T-helper 1 cell treated with Interleukin-12 subunit alpha and Interleukin-12 subunit beta and Interleukin-4 antibody, amounts not matched to agents 30 ng/mL and 1 ng/mL, for 36 hours (primary cell): ENCODE measurements around the gene TMEM132A. TPM values are rescaled to one million over a fixed set of nuclear protein-coding genes. Genes with fewer than 3 reads are reported as not detected.
"Not testable (repeated sequence)": the region's sequence is repeated elsewhere in the genome, so short reads cannot be mapped to it uniquely, and the experiment has no call there.

Experiments
- intact Hi-C: fragments of 100-400 bp; cut with micrococcal nuclease; formaldehyde crosslinking; loops from one replicate; pipeline ENCODE4 v1.15.1; 2024
- total RNA-seq: library from RNA; stranded (reverse); gene quantifications from 2 replicates; pipeline ENCODE4 v1.2.3, GENCODE V29; 2022

Gene TMEM132A
- total RNA-seq, 1 donor from 2014 or later: 1.0 TPM

DNA sequence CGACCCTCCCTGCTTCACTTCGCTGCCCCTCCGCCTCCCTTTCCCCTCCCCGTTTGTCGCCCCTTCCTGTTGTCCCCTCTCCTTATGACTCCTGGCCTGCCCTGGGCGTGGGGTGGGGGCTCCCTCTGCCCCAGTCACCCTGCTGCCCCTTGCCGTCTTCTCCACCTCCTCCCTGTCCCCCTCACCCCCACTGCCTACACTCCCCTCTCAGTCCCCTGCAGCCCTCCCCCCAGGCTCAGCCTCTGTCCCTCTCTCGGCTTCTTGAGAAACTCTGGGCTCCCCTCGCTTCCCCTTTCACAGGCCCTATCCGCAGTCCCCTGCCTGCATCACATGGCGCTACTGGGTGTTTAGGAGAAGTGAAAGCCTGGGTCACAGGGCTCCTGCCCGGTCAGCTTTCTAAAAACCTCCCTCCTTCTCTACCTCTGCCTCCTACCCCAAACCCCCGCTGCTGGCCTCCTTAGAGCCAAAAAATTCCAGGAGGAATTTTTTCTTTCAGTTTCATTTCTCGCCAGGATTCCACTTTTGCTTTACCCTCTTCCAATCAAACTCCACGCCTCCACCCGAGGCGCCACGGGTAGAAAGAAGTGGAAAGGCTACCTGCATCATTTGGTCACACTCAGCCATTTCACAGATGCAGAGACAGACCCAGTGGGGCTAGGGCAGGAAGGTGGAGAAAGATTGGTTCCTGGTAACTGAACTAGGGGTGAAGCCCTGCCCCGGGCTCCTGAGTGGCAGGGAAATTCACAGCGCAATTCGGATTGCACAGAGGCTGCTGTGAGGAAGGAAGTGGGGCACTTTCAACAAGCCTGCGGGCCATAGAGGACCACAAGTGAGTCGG lies 27.9 kb downstream of the TMEM132A start, which contains the start of gene SLC15A3:
Gene SLC15A3 (minus strand): TSS at position 273 of the 838 bp plus-strand sequence. CDS start 625 bp downstream, outside the sequence.
- intact Hi-C loops: loop anchor here (1.0 kb wide), 1 partner anchor 38 kb away; the partner anchor contains the start of gene TMEM109

DNA sequence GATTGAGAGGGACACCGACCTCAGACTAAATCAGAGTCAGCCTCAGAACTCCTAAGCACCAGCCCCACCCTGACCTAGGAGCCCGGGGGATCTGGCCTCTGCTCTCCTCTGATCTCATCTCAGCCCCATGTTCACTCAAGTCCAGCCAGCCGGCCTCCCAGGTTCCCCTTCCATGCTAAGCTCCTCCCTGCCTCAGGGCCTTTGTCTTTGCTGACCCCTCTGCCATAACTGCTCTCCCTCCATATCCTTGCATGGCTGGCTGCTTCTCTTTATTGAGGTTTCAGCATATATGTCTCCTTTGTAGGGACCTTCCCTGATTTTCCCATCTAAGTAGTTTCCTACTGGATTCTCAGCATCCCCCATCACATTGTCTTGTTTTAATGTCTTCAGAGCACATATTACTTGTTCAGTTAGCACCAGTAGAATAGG lies 28.5 kb downstream of the TMEM132A start:
- intact Hi-C loops: loop anchor here (1.0 kb wide), 1 partner anchor 38 kb away; the partner anchor contains the start of gene TMEM109

DNA sequence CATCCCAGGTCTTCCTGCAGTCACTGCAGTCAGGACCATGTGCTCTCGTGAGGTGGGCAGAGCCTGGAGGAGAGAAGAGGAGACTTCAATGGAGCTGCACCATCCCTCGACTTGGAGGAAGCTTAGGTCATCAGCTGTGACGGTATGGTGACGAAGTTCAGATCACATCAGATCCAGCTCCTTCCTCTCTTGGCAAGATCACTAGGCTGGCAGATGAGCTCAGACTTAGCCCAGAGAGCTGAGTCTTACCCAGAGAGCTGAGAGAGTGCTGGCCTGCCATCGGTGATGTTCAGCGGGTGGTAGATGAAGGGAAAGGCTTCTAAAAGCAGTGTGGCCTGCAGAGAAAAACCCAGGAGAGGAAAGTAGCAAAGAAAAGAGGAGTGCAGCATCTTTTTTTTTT lies 29.5 kb downstream of the TMEM132A start:
- intact Hi-C loops: no loop called here

DNA sequence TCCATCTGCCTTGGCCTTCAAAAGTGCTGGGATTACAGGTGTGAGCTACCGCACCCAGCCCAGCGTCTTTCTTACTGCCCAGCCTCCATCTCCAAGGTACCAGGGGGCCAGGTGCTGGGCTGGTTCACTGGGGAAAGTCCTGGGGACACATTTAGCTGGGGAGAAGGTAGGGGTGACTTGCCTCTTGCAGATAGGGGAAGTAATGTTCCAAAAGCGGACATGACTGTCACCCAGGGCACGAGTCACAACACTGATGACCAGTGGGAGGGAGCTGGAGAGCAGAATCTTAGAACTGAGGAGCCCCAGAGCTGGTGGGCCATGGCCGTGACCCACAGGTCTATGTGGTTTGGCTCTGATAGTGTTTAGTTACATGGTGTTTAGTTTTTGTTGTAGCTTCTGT lies 30.2 kb downstream of the TMEM132A start:
- intact Hi-C loops: no loop called here

DNA sequence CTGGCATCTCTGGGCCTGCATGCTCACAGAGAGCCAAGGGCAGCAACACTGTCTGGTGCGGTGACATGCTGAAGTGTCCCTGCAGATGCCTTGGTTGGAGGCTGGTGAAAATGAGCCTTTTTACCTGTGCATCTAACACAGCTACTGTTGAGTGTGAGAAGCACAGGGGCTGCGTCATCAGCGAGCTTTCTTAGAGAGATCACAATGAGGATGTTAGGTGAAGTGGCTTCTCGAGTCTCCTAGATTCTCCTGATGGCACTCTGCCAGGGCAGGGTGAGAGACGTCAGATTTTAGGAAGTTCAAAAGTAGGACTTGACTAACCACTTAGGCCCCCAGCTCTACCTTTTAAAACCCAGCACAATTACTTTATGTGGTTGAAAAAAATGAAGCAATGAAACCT lies 31.3 kb downstream of the TMEM132A start:
- intact Hi-C loops: no loop called here

DNA sequence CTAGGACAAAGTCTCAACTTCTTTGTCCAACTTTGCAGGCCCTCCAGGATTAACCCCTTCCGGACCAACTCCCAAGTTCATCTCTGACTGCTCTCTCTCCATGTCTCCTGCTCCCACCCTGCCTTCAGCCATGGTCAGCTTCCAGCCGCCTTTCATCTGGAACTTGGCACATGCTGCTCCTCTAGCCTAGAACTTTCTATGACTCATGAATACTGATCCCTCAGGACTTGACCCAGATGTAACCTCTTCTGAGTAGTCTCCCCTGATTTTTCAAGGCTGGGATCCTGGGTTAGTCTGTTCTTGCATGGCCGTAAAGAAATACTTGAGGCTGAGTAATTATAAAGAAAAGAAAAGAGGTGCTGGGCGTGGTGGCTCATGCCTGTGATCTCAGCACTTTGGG lies 32.9 kb downstream of the TMEM132A start:
- intact Hi-C loops: no loop called here

DNA sequence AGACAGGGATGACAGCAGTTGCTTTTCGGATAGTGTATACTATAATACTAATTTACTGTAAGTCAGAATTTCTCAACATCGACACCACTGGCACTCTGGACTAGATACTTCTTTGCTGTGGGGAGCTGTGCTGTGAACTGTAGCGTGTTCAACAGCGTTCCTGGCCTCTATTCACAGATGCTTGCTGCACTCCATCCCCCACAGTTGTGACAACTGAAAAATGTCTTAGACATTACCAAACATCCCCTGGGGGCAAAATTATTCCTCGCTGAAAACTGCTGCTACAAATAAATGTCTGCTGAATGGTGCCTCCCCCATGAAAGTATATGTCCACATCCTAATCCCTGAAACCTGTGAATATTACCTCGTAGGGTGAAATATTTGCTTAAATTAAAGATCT lies 35.2 kb downstream of the TMEM132A start:
- intact Hi-C loops: no loop called here

DNA sequence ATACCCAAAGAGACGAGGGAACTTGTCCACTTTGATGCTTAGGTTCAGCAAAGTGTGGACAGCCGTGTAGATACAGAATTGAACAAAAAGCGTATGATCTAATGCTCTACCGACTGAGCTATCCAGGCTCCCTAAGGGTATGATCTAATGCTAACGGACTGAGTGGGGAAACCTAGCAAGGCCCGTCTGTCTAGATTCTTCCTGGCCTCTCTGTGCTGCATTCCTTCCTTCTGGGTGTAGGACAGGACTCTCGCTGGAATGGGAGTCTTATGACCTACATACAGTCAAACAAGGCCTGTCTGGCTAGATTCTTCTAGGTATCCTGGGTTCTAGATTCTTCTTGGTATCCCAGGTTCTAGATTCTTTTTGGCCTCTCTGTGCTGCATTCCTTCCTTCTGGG lies 36.1 kb downstream of the TMEM132A start:
- intact Hi-C loops: no loop called here

DNA sequence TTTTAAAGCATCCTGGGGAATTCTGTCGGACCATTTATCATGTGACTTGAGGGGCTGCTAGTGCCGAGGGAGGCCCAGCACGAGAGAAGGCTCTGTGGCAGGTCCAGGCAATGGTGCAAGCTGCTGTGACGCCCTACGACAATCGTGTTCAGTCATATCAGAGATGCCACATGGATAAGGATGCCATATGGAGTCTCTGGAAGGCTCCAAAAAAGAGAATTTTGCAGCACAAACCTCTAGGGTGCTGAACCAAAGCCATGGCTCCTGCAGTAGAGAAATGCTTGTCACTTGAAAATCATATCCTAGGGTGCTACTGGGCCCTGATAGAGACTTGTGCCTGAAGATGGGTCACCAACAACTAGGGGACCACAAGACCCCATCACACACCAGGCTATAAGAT lies 40.5 kb downstream of the TMEM132A start:
- intact Hi-C loops: no loop called here

DNA sequence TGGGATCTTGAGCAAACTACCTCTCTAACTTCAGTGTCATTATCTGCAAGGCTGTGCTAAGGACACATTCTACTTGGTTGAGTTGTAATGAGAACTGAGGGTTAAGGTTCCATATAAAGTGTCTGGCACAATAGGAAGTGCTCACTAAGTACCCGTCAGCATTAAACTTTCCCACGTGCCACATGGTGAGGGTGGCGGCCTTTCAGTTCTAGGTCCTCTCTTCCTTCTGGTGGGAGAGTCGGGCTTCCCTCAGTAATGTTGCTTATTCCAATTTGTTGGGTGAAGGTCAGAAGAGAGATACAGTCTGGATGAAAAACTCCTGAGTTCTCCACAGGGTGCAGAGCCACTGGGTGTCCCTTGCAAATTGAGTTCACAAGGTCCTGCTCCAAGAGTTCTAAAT lies 42.6 kb downstream of the TMEM132A start:
- intact Hi-C loops: no loop called here

DNA sequence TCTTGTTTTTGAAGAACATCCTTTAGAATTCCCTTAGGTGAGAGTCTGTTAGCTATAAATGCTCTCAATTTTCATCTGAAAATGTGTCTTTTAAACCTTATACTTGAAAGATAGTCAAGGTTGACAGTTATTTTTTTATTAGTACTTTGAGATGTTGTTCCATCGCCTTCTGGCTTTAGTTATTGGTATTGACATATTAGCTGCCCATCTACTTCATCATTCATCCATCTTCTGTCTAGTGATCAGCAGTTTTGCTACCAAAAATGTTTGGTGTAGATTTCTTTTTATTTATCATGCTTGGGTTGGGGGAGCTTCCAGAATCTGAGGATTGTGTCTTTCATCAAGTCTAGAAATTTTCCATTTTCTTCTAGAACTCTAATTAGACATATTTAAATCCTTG lies 44.0 kb downstream of the TMEM132A start:
- intact Hi-C loops: no loop called here

DNA sequence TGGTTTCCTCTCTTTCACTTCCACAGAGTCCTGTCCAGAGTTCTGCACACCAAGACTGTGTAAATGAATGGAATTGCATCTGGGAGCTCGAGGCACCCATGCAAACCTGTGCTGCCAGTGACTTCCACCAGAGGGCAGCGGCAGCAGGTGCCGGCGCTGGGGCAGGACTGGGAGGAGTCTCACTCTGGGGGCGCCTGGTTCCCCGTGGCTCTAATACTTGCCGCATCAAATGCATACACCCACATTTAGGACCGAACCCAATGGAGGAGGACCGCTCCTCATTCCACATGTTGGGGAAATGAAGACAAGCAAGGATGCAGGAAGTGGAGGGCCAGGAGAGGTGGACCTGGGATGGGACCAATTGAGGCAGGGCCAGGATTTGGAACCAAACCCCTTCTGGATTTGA lies 46.1 kb downstream of the TMEM132A start:
- intact Hi-C loops: loop anchor here (1.0 to 2.0 kb wide), 9 partner anchors 72 to 217 kb away; partner anchors contain the start of gene VPS37C

DNA sequence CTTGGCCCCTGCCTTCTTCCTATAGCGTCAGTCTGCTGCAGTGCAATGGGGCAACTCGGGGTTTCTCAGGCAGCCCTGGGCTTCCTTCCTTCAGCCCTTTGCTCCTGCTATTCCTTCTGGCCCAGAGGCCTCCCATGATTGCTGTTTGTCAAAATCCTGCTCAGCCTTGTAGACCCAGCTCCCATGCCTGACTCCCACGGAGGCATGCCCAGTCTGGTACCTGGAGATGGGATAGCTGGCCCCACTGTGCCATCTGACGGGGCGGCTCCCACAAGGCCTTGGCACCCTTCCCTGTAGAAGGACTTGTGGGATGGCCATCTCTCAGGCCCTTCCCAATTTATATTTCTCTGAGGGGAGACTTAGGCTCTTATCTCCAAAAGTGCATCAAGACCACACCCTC lies 46.6 kb downstream of the TMEM132A start:
- intact Hi-C loops: loop anchor here (1.0 to 2.0 kb wide), 14 partner anchors 23 to 458 kb away; partner anchors contain the start of genes CPSF7 and VPS37C

DNA sequence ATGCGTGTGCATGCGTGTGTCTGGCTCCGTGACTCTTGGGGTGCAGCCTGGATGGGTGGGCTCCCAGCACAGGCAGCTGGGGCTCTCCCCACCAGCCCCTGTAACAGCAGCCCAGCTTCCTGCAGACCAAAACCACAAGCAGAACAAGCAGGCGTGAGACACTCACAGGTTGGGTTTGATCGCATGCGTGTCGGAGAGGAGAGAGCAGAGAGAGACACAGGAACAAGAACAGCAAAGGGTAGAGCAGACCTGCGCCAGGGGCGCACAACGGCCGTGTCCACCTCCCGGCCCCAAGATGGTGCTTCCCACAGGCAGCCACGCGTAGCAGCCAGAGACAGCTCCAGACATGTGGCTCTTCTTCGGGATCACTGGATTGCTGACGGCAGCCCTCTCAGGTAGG lies 47.3 kb downstream of the TMEM132A start, which contains the start of gene CD6:
Gene CD6 (plus strand): TSS at position 161 of the 400 bp plus-strand sequence. CDS start 186 bp downstream, at position 347.
- intact Hi-C loops: loop anchor here (1.0 to 2.0 kb wide), 7 partner anchors 23 to 458 kb away; partner anchors contain the start of gene CPSF7

DNA sequence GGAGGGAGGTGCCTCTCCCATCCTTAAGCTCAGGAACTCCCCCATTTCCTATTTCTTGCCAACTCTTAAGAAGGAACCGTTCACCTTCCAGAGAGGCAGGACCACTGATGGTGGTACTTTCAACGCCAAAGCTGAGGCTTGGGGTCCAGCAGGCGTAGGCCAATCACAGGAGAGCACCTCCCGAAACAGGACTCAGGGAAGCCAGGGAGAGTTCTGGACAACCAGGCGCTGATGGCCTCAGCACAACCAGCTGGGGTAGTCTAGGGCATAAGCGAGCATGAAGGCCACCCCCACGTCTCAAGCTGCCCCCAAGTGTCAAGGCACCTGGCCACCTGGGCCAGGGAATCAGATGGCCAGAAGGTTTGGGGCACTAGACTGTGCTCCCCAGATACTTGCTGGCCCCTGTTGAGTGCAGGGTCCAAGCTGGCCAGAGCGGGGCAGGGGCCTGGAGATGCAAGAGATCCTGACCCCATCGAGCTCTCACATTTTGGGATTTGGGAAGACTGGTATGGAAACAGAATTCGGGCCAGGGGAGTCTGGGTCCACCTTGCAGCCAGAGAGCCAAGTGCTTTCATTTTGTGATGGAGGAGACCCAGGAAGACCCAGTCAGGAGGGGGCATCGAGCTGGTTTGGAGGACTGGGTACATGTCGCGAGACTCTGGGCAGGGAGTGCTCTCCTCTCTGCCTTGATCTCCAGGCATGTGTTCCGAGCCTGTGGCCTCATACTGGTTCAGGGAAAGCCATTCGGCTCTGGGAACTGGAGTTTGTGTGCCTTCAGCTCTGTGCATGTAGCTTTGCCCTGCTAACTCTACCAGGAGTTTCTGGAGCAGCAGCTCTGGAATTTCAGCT lies 48.1 kb downstream of the TMEM132A start:
- intact Hi-C loops: no loop called here

DNA sequence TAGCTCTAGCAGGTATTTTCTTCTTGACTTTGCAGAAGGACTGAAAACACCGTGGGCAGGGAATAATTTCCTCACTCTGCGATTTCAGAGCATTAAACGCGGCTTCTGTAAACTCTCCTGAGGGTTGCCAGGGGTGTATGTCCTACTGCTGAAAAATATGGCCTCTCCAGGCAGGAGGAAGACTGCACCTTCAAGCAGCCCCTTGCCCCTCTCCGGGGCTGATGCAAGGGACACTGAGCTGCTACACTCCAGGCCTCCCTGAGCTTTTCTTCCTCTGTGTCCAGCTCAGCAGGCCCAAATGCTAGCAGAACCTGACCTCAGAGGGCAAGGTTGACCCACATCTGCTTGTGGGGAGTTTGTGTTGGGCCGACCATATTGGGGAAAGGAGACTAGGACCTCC lies 49.4 kb downstream of the TMEM132A start:
- intact Hi-C loops: no loop called here

DNA sequence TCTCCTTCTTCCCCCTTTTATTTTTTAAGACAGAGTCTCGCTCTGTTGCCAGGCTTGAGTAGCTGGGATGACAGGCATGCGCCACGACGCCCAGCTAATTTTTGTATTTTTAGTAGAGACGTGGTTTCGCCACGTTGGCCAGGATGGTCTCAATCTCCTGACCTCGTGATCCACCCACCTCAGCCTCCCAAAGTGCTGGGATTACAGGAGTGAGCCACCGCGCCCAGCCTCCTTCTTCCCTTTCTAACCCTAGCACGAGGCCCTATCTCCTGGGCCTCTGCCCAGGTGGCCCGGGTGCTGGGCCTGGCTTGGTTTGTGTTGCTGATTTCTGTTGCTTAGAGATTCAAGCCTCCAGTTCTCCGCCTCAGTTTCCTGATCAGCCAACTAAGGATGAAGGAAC lies 50.1 kb downstream of the TMEM132A start:
- intact Hi-C loops: not testable (repeated sequence)

DNA sequence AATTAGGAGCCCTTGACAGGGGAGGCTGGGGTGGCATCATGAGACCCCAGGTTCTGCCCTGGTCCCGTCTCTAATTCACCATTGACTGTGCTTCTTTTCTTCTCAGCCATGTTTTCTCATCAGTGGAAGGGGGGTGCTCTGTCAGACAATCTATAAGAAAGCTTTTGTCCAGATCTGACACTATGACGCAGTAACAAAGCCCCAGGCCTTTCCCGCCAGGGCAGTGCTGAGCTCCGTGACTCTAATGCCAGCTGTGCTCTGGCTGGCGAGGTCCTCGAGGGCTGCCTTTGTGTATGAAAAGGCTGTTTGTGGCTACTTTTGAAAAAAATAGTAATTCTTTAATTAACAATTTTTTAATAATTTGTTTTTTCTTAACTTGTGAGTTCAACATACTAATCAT lies 50.5 kb downstream of the TMEM132A start:
- intact Hi-C loops: no loop called here

DNA sequence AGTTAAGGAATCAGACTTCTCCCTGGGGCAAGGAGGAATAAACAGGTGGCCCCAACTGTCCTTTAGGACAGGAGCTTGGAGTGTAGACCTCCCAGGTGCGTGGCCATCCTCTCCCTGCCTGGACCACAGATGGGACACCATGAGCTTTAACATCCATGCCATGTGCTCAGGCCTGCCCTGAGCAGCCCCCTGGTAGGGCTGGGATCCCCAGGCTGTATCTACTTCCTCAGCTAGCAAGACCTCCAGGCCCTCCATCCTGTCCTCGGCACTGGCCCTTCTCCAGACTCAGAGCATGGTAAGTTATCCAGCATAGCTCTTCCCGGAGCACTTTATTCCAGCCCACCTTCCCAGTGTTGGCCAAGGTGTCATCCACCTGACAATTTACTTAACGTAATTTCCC lies 53.0 kb downstream of the TMEM132A start:
- intact Hi-C loops: no loop called here

DNA sequence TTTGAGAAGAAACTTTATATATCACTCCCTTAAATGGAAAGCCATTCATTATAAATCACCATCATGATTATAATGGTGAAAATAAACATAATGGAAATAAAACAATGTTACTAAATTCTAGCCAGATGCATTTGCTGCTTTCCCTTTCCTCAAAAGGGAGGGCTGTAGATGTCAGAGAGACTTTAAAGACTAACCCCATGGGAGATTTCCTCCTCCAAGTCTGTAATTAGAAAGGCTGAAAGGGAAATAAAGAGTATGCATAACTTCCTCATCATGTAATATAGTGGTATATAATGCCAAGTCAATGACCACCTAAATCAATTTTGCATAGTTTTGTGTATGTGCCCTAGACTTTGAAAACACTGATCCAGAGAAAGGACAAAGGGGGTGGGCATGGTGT lies 53.6 kb downstream of the TMEM132A start:
- intact Hi-C loops: loop anchor here (1.0 to 2.0 kb wide), 3 partner anchors 8 to 133 kb away; no protein-coding TSS in a partner anchor

DNA sequence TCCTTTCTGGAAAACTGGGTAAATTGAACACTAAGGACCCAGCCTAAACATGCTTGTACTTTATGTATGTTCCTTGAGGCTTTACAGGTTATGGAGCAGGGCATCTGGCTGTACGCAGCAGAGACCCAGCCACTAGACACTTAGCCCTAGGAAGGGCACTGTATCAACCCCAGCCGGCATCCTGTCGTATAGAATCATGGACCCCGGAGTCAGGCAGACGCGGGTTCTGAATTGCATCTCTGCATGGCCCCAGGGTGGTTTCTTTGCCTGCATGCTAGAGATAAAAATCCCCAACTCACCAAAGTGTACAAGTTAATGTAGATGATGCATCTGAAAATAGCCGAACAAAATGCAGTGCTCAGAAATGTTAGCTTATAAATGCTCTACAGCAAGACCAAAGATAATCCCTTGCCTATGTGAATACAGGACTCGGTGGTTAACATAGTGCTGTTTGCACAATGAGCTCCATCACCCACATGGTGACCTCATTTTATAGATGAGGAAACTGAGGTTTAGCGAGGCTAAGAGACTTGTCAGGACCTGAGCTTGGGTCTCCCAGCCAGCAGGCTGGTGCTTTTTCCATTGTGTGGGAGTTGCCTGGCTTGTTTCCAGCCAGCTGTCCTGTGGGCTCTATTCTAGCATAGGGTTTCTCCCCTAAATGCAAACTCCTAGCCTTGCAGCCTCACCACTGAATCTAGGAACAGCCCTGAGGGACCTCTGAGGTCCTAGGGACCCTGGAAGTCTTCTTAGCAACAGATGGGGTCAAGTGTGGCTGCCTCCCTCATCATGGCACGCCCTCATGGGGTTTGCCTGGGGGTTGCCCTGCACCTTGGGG lies 54.5 kb downstream of the TMEM132A start:
- intact Hi-C loops: loop anchor here (1.0 to 2.0 kb wide), 3 partner anchors 8 to 132 kb away; no protein-coding TSS in a partner anchor
